Caco-2 (cell line): ENCODE data around the gene GRB10. TPM values are rescaled to one million over a fixed set of nuclear protein-coding genes. Genes with fewer than 3 reads are reported as not detected.

Source experiments
- BruUV-seq: library from RNA; stranded (reverse); fragments of 400-500 nt; replicated peaks from 2 replicates; lab custom pipeline; 2021; lab: Mats Ljungman, UMichigan
- CTCF ChIA-PET: fragments of 300-600 bp; sonication (Branson Sonifier 250); formaldehyde crosslinking; loops from one replicate; lab custom pipeline; 2022; ENCODE audit warnings: antibody characterized with exemption; lab: Charles Lee
- POLR2A ChIA-PET: fragments of 300-600 bp; sonication (Branson Sonifier 250); formaldehyde crosslinking; loops from one replicate; lab custom pipeline; 2022; ENCODE audit warnings: antibody characterized with exemption; lab: Charles Lee
- DNase-seq, 2 experiments: peaks; one replicate each; pipeline versions ENCODE4 v3.0.0 to v3.0.0-alpha.2; 2020 to 2022
- H3K27me3 ChIP-seq: replicated peaks from 2 replicates; pipeline ENCODE4 v1.6.0; 2011; ENCODE audit warnings: low read length; ENCODE audit not compliant: control insufficient read depth, insufficient read depth
- H3K36me3 ChIP-seq: 2 replicates; pipeline ENCODE4 v1.5.1; 2011; ENCODE audit warnings: low read length; ENCODE audit not compliant: control insufficient read depth, insufficient read depth
- H3K4me1 ChIP-seq: fragments of 250-450 bp; sonication (Bioruptor Pico); 2 replicates; pipeline ENCODE4 v1.5.1; 2020; ENCODE audit warnings: mild to moderate bottlenecking
- H3K4me3 ChIP-seq: 2 replicates; pipeline ENCODE4 v1.5.1; 2011; ENCODE audit warnings: low read depth, mild to moderate bottlenecking, control low read depth, low read length
- H3K9me3 ChIP-seq: fragments of 250-450 bp; sonication (Bioruptor Pico); 2 replicates; pipeline ENCODE4 v1.5.1; 2020; ENCODE audit warnings: mild to moderate bottlenecking, moderate library complexity
- H3K27ac Mint-ChIP-seq: one replicate; pipeline ENCODE4 v1.8.0; 2022; ENCODE audit warnings: mixed read lengths; ENCODE audit not compliant: unreplicated experiment
- H3K27me3 Mint-ChIP-seq: one replicate; pipeline ENCODE4 v1.8.0; 2022; ENCODE audit warnings: mixed read lengths; ENCODE audit not compliant: insufficient read depth, unreplicated experiment
- H3K36me3 Mint-ChIP-seq: one replicate; pipeline ENCODE4 v1.8.0; 2022; ENCODE audit warnings: mild to moderate bottlenecking, mixed read lengths; ENCODE audit not compliant: insufficient read depth, unreplicated experiment
- H3K4me1 Mint-ChIP-seq: one replicate; pipeline ENCODE4 v1.8.0; 2022; ENCODE audit warnings: low read depth, mixed read lengths; ENCODE audit not compliant: unreplicated experiment
- H3K4me3 Mint-ChIP-seq: one replicate; pipeline ENCODE4 v1.8.0; 2022; ENCODE audit warnings: mild to moderate bottlenecking, moderate library complexity, mixed read lengths; ENCODE audit not compliant: unreplicated experiment
- H3K9me3 Mint-ChIP-seq: one replicate; pipeline ENCODE4 v1.8.0; 2022; ENCODE audit warnings: mixed read lengths; ENCODE audit not compliant: unreplicated experiment
- CTCF ChIP-seq, 2 experiments: fragments of 200-600 bp in 1 of 2; IDR thresholded peaks; 1 replicate in 1 of 2; 2 replicates in 1 of 2; pipeline versions ENCODE4 v1.5.1 to v1.8.0; 2011 to 2022; ENCODE audit warnings: antibody characterized with exemption in 1 of 2, control low read depth in 1 of 2, inconsistent platforms in 1 of 2, low read depth in 1 of 2, low read length in 1 of 2, mild to moderate bottlenecking in 1 of 2, moderate library complexity in 1 of 2; ENCODE audit not compliant: insufficient read depth in 1 of 2, severe bottlenecking in 1 of 2, unreplicated experiment in 1 of 2
- intact Hi-C: fragments of 100-400 bp; cut with micrococcal nuclease; formaldehyde crosslinking; loops from one replicate; pipeline ENCODE4 v1.10.0; 2022; ENCODE audit not compliant: unreplicated experiment
- total RNA-seq: library from RNA; stranded (reverse); gene quantifications from 2 replicates; pipeline ENCODE4 v1.2.3, GENCODE V29; 2022

Gene GRB10
- total RNA-seq, 1 experiment from 2014 or later = 79.3 TPM

GRCh38 chr7:50787825-50788224, 5.1 kb upstream of the GRB10 start:
- ChIA-PET CTCF (no interaction called here), POLR2A (no interaction called here)
- no peak for TF ChIP-seq CTCF (IDR thresholded peaks at IDR 0.05; ENCODE audit: insufficient read depth in 1 of 2, low read depth in 1 of 2, low read length in 1 of 2, severe bottlenecking in 1 of 2, unreplicated experiment in 1 of 2)
- no peaks in the 10 kb centered on the region for H3K27me3 Mint-ChIP-seq
- no TSS peak for BruUV-seq
- Histone ChIP-seq H3K27me3 (no peaks in the 10 kb centered on the region), H3K9me3 (no peaks in the 10 kb centered on the region), H3K36me3 (peaks cover 2% of the 10 kb centered on the region; the same call in 1 of the 2 replicates), H3K4me1 (no peaks in the 10 kb centered on the region), H3K4me3 (no peak overlapping the region)
- no peak for DNase-seq
- intact Hi-C loops = no loop called here
- no peaks in the 10 kb centered on the region for H3K4me1 Mint-ChIP-seq
- peaks cover 12% of the 10 kb centered on the region for H3K36me3 Mint-ChIP-seq
- H3K4me3 Mint-ChIP-seq = no peak overlapping the region
- H3K27ac Mint-ChIP-seq = no peak overlapping the region
- peaks cover 19% of the 10 kb centered on the region for H3K9me3 Mint-ChIP-seq

GRCh38 chr7:50785346-50785745, 2.6 kb upstream of the GRB10 start:
- no peak for TF ChIP-seq CTCF (IDR thresholded peaks at IDR 0.05; ENCODE audit: insufficient read depth in 1 of 2, low read depth in 1 of 2, low read length in 1 of 2, severe bottlenecking in 1 of 2, unreplicated experiment in 1 of 2)
- intact Hi-C loops = no loop called here
- H3K9me3 Mint-ChIP-seq = peaks cover 19% of the 10 kb centered on the region
- no peaks in the 10 kb centered on the region for H3K9me3 ChIP-seq
- peaks cover 2% of the 10 kb centered on the region; the same call in 1 of the 2 replicates for H3K36me3 ChIP-seq
- ChIA-PET CTCF (no interaction called here), POLR2A (no interaction called here)
- H3K4me1 ChIP-seq = peaks cover 12% of the 10 kb centered on the region; the same call in 1 of the 2 replicates
- H3K27me3 ChIP-seq = no peaks in the 10 kb centered on the region
- no peak overlapping the region for H3K4me3 ChIP-seq
- peaks cover 2% of the 10 kb centered on the region for H3K4me1 Mint-ChIP-seq
- no peak overlapping the region for H3K27ac Mint-ChIP-seq
- H3K4me3 Mint-ChIP-seq = no peak overlapping the region
- BruUV-seq = no TSS peak
- no peak for DNase-seq
- H3K36me3 Mint-ChIP-seq = peaks cover 12% of the 10 kb centered on the region
- H3K27me3 Mint-ChIP-seq = no peaks in the 10 kb centered on the region

- Mint-ChIP-seq H3K4me1 (peaks cover 14% of the 10 kb centered on the region), H3K4me3 (peak overlapping the region; percentile 50), H3K9me3 (peaks cover 19% of the 10 kb centered on the region), H3K36me3 (peaks cover 12% of the 10 kb centered on the region), H3K27me3 (no peaks in the 10 kb centered on the region), H3K27ac (no peak overlapping the region)
- CTCF ChIA-PET = no interaction called here
- BruUV-seq = no TSS peak
- Histone ChIP-seq H3K27me3 (no peaks in the 10 kb centered on the region), H3K9me3 (no peaks in the 10 kb centered on the region), H3K36me3 (peaks cover 2% of the 10 kb centered on the region; the same call in 1 of the 2 replicates), H3K4me1 (peaks cover 13% of the 10 kb centered on the region), H3K4me3 (no peak overlapping the region)
- POLR2A ChIA-PET = no interaction called here
- intact Hi-C loops = loop anchor here (5.0 kb wide), 1 partner anchor 283 kb away; no protein-coding TSS in a partner anchor
- no peak for DNase-seq
- TF ChIP-seq CTCF (IDR thresholded peaks at IDR 0.05; ENCODE audit: insufficient read depth in 1 of 2, low read depth in 1 of 2, low read length in 1 of 2, severe bottlenecking in 1 of 2, unreplicated experiment in 1 of 2) = no peak
These were observed 1.3 kb upstream of the GRB10 start for GRCh38 chr7:50783801-50784507.
